Memory B cell (primary cell): ENCODE results near the gene FAM120B.

ENCODE experiments used
- ATAC-seq: fragments of 150-1000 bp; cut with Tn5 transposase; 2 replicates; pipeline ENCODE4 v1.10.0; 2021; ENCODE audit warnings: low read depth, mild to moderate bottlenecking, moderate library complexity
- DNase-seq, 2 donors: peaks; one replicate each; pipeline ENCODE4 v3.0.0; 2022; ENCODE audit warnings: low spot score in 2 of 2
- H3K27ac Mint-ChIP-seq: one replicate; pipeline ENCODE4 v1.8.0; 2022; ENCODE audit warnings: mild to moderate bottlenecking, moderate library complexity, mixed read lengths
- H3K27me3 Mint-ChIP-seq: one replicate; pipeline ENCODE4 v1.8.0; 2022; ENCODE audit warnings: mixed read lengths
- H3K36me3 Mint-ChIP-seq: one replicate; pipeline ENCODE4 v1.8.0; 2022; ENCODE audit warnings: mild to moderate bottlenecking, mixed read lengths
- H3K4me1 Mint-ChIP-seq: one replicate; pipeline ENCODE4 v1.8.0; 2022; ENCODE audit warnings: mixed read lengths
- H3K4me3 Mint-ChIP-seq: one replicate; pipeline ENCODE4 v1.8.0; 2022; ENCODE audit warnings: mild to moderate bottlenecking, moderate library complexity, mixed read lengths
- H3K9me3 Mint-ChIP-seq: one replicate; pipeline ENCODE4 v1.8.0; 2022; ENCODE audit warnings: mixed read lengths

Gene FAM120B

DNA sequence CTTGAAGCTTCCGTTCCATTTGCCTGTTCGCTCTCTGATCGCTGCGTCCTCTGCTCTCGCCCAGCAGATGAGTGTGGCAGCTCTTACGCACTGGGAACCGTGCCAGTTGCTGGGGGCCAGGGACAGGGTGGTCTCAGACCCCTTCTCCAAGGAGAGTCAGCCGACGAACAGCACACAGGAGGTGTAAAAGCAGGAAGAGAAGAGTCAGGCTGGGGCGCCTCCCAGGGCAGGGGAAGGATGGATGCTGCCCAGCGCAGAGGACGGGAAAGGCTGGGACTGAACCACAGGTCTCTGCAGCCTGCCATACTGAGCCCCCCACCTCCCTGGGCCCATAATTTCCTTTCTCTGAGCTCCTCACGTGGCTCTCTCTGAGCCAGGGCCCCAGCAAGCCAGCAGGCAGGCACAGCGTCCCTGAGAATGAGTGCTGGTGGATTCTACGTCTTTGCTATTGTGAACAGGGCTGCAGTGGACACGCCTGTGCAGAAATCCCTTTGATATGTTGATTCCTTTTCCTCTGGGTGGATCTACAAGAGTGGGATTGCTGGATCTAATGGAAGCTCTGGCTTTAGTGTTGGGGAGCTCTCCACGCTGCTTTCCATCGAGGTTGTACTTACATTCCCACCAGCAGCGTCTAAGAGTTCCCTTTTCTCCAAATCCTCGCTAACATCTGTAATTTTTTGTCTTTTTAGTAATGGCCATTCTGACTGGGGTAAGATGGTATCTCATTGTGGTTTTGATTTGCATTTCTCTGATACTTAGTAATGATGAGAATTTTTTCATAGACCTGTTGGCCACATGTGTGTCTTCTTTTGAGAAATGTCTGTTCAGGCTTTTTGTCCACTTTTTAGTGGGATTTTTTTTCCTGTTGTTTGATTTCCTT is 142.4 kb downstream of the FAM120B start:
- ATAC-seq, result no peak
- peaks cover 5% of the 10 kb centered on the region for H3K4me1 Mint-ChIP-seq
- peaks cover 7% of the 10 kb centered on the region for H3K27me3 Mint-ChIP-seq
- peaks cover 3% of the 10 kb centered on the region for H3K9me3 Mint-ChIP-seq
- no peak for DNase-seq
- H3K27ac Mint-ChIP-seq, result no peak overlapping the region
- no peaks in the 10 kb centered on the region for H3K36me3 Mint-ChIP-seq
- H3K4me3 Mint-ChIP-seq, result no peak overlapping the region

DNA sequence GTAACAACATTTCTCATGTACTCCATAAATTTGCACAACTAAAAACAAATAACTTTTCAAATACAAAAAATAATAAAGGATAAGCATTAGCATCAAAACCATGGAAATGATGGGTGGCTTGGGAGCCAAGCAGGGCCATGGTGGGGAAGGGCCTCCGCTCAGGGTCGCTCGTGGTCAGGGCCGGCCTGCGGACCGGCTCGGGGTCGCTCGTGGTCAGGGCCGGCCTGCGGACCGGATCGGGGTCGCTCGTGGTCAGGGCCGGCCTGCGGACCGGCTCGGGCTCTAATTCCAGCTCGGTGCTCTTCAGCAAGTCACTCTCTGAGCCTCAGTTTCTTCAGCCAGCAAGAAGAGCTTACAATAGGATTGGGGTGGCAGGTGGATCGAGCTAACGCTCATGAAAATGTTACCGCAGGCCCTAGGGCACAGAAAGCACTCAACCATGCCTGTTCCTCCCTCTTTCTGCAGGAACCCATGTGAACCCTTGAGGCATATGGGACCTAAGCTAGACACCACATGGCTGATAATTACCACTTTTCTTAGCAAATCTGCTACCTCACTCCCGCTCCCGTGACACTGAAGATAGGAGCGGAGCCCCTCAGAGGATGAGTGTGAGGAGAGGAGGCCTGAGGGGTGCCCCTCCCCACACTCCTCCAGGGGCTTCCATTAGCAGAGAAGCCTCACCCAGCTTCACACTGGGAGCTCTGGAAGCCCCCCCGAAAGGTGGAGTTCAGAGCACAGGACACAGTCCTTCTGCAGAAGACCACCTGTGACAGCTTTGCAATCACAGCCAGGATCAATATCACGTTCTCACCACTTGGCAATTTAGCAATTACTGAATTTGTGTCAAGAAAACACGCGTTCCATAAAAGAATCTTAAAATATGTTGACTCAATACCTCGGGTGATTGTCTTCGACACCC is 143.5 kb downstream of the FAM120B start:
- Mint-ChIP-seq H3K27ac (no peak overlapping the region), H3K4me1 (peaks cover 5% of the 10 kb centered on the region), H3K9me3 (peaks cover 3% of the 10 kb centered on the region)

DNA sequence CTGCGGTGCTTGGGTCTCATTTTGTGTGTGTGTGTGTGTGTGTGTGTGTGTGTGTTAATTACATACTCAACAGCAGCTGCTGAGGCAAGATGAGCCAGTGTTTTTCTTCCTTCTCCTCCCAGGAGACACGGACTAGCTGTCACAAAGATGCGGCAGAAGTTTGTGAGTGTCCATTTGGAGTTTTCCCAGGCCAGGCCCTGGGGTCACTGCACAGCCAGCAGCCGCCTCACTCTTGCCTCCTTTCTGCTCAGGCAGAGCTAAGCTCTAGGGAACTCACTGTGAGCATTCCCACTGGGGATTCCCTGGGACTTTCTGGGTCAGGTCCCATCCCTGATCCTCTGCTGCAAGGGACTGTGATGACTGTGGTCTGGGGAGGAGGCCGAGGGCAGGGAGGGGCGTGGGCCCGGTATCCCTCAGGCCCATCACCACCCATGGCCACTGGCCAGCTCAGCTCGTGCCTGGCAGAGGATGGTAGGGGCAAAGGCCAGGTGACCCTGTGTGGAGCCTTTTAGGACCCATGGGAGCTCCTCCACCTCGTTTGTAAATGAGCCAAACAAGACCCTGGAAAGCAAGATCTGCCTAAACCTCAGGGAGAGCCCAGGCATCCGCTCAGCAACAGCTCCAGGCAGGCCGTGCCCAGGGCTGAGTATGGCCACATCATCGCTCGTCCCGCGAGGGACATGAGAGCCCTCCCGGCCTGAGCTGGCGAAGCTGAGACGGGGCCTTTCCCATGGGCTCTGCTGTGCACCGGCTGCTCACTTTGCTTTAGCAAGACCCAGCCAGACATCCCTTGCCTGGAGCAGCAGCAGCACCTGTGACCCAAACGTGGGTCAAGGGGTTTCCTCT is 144.6 kb downstream of the FAM120B start:
- Mint-ChIP-seq H3K27ac (no peak overlapping the region), H3K36me3 (no peaks in the 10 kb centered on the region), H3K9me3 (peaks cover 3% of the 10 kb centered on the region), H3K4me3 (no peak overlapping the region), H3K27me3 (peaks cover 7% of the 10 kb centered on the region), H3K4me1 (peaks cover 5% of the 10 kb centered on the region)
- no peak for ATAC-seq
- no peak for DNase-seq

More for the DNA sequence above, 143.5 kb downstream of the FAM120B start:
- no peak overlapping the region for H3K4me3 Mint-ChIP-seq
- no peaks in the 10 kb centered on the region for H3K36me3 Mint-ChIP-seq
- DNase-seq, result no peak
- no peak for ATAC-seq
- peaks cover 7% of the 10 kb centered on the region for H3K27me3 Mint-ChIP-seq

DNA sequence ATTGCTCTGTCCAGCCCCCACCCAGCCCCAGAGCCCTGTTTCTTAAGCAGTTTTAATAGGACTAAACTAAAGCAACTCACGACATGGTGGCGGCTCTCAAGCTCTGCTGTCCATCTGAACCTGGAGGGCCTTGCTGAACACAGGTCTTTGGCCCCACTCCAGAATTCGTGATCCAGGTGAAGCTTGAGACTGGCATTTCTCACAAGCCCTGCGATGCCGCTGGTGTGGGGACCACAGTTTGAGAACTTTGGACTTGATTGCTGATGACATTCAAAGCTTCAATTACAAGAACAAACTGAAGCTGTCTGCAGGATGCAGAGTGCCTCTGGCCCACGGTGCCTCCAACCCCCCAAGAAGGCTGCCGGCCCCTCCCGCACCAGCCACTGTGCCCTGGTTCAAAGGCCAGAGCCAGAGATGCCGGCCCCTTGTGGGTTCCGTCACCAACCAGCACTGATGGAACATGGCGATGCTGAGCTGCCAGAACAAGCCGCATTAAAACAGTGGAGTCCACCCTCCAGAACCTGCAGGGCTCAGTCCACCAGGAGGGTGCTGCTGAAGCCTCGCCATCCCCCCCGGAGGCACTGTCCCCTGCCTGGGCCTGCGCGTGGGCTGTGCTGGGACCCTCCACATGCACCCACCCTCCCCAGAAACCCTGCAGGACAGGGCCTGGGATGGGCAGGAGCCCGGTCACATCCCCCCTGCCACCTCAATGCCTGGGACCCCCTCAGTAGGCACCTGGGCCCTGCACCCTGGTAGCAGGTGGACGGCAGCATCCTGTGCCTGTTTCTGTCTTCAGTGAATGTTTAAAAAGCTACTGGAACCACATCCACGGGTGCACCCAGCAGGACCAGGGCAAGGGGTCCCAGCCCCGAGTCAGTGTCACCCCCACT is 145.4 kb downstream of the FAM120B start:
- H3K36me3 Mint-ChIP-seq, result no peaks in the 10 kb centered on the region
- ATAC-seq (no peak), DNase-seq (no peak)
- no peak overlapping the region for H3K4me3 Mint-ChIP-seq
- peaks cover 5% of the 10 kb centered on the region for H3K4me1 Mint-ChIP-seq
- H3K27ac Mint-ChIP-seq, result no peak overlapping the region
- H3K27me3 Mint-ChIP-seq, result peaks cover 6% of the 10 kb centered on the region
- H3K9me3 Mint-ChIP-seq, result peaks cover 3% of the 10 kb centered on the region

DNA sequence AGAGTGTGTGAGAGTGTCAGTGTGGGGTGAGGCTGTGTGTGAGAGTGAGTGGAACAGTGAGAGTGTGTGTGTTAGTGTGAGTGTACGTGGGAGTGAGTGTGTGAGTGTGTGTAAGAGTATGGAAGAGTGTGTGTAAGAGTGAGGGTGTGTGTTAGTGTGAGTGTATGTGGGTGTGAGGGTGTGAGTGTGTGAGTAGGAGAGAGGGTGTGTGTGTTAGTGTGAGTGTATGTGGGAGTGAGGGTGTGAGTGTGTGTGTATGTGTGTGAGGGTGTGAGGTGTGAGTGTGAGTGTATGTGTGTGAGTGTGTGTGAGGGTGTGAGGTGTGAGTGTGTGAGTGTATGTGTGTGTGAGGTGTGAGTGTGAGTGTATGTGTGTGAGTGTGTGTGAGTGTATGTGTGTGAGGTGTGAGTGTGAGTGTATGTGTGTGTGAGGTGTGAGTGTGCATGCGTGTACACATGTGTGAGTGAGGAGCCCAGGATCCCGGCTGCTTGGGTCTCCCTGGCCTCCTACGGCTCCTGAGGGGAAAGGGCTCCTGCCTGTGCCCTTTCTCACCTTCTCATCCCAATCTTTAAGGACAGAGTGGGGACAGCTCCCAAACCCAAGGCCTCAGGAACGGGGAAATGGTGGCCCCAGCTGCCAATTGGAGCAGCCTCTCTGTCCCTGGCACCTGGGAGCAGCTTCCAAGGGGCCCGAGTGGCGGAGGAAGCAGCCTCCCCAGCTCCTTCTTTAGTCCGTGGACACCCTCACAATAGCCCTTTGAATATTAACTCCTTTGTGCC is 146.4 kb downstream of the FAM120B start:
- Mint-ChIP-seq H3K27ac (no peak overlapping the region), H3K27me3 (peaks cover 5% of the 10 kb centered on the region), H3K4me1 (peaks cover 5% of the 10 kb centered on the region), H3K4me3 (no peak overlapping the region), H3K9me3 (peaks cover 3% of the 10 kb centered on the region), H3K36me3 (no peaks in the 10 kb centered on the region)
- ATAC-seq, result no peak
- no peak for DNase-seq

DNA sequence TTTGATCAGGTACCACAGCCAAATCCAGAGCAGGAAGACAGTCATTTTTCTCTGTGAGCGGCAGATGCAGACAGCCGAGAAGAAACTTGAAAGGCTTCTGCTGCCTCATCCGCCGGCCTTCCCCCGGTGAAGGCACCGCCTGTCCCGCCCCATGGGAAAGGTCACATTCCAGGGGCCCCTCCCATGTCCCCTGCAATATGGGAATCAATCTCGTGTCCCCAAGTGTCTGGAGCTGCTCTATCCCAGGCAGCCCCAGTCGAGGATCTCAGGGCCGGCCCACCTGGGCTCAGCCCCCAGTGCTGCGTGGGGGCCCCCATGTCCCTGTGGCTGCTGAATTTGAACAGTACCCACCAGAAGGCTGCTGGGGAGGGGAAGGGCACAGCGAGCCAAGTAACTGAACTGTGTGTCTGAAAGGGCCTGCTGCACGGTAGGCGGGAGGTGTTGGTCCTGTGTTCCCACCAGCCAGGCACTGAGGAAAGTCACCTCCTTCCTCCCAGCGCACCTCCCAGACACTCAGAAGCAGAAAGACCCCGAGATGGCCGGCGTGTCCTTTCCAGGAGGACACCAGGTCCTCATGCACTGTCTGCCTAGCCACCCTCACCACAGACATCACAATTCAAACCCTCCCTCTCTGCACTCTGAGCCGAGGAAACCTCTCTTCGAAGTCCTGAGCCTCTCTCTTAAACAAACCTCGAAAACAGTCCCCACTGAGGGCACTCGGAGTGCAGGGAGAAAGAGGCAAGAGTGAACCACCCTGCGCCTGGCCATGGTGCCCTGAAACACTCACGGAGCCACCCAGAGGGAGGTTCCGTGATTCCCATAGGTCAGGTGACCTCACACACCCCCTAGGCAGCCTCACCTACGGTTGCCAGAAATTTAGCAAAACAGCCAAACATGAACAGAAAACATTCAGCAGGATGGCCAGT is 147.3 kb downstream of the FAM120B start:
- no peak for ATAC-seq
- Mint-ChIP-seq H3K27ac (no peak overlapping the region), H3K27me3 (peaks cover 5% of the 10 kb centered on the region), H3K4me3 (no peak overlapping the region), H3K4me1 (peaks cover 5% of the 10 kb centered on the region), H3K9me3 (peaks cover 3% of the 10 kb centered on the region), H3K36me3 (no peaks in the 10 kb centered on the region)
- no peak for DNase-seq

DNA sequence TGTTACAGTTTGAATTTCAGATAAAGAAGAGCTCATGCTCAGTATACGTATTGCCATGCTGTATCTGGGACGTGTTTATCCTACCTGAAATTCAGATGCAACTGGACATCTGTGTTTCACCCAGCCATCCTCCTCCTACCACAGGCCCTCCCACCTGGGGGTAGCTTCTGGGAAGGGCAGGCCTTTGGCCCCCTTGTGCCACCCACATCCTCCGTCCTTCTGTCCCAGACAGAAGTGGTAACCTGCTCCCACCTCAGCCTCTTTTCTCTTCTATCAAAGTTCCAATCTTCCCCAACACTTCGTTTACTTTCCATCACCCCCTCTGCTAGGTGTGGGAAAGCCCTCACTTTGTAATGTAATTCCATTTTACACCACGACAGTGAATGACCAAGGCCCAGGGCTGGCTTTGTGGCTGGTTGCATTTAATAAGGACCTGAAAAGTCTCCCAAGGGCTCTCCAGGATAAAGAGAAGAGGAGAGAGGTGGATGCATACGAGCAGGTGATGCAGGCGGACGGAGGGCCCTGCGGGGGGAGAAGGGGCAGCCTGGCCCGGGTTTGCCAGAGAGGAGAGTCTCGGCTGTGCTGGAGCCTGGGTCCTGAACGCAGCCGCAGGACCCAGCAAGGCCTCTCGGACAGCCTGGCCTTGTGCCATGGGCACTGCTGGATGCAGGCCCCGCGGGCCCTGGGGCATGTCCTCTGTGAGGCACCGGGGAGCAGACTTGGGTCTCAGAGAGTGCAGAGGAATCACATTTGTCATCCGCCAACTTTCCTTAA is 148.1 kb downstream of the FAM120B start:
- Mint-ChIP-seq H3K27ac (no peak overlapping the region), H3K36me3 (no peaks in the 10 kb centered on the region), H3K27me3 (peaks cover 5% of the 10 kb centered on the region), H3K4me1 (peaks cover 8% of the 10 kb centered on the region), H3K4me3 (no peak overlapping the region), H3K9me3 (peaks cover 3% of the 10 kb centered on the region)
- no peak for DNase-seq
- ATAC-seq, result no peak

DNA sequence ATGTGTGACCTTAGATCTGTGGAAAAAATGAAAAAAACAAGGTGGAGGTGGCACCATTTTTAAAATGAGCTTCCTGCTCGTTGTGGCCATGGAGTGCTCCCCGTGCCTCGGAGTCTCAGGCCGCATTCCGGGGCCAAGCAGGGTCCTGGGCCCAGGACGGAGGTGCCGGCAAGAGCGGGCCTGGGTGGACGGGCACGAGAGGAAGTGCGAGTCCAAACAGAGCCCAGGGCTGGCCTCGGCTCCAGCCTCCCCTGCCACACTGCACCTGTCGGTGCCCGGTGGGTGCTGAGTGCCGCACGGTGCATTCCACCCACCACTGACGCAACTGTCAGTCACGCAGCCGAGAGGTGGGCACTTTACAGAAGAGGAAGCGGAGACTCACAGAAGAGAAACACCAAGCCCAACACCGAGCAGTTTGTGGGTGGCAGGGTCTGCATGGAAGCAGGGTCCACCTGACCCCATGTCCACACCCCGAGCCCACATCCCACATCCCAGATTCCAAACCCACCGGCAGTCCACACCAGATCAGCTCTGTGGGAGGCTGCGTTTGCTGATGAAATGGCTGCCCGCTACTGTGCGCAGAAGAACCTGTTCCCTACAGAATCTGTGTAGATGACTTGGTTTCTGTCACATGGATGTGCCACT is 148.9 kb downstream of the FAM120B start:
- H3K27ac Mint-ChIP-seq, result no peak overlapping the region
- H3K4me1 Mint-ChIP-seq, result peaks cover 12% of the 10 kb centered on the region
- H3K4me3 Mint-ChIP-seq, result no peak overlapping the region
- DNase-seq (no peak), ATAC-seq (no peak)
- H3K27me3 Mint-ChIP-seq, result peaks cover 6% of the 10 kb centered on the region
- H3K9me3 Mint-ChIP-seq, result peaks cover 3% of the 10 kb centered on the region
- no peaks in the 10 kb centered on the region for H3K36me3 Mint-ChIP-seq

DNA sequence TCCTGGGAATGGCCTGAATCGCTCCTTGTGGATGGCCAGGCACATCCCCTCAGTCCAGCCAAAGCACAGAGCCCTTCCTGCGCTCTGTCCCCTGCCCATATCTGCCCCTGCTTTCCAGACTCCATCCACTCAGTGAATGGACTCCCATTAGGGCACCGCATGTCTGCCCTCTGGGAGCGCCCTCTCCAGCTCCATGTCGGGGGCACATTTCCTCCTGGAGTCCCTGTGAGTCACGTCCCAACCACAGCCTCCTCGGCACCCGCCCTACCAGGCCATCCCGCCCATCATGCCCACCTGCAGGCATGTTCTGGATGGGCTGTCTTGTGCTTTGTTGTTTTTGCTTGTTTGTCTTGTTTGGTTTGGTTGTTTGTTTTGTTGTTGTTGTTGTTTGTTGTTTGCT is 149.8 kb downstream of the FAM120B start:
- H3K9me3 Mint-ChIP-seq, result peaks cover 3% of the 10 kb centered on the region
- H3K27me3 Mint-ChIP-seq, result peaks cover 8% of the 10 kb centered on the region
- H3K4me3 Mint-ChIP-seq, result no peak overlapping the region
- ATAC-seq (no peak), DNase-seq (no peak)
- no peak overlapping the region for H3K27ac Mint-ChIP-seq
- peaks cover 12% of the 10 kb centered on the region for H3K4me1 Mint-ChIP-seq
- H3K36me3 Mint-ChIP-seq, result no peaks in the 10 kb centered on the region
